Natural killer cell (primary cell): ENCODE measurements around the gene NT5C1B. TPM values are rescaled to one million over a fixed set of nuclear protein-coding genes. Genes with fewer than 3 reads are reported as not detected.

Experiments
- ATAC-seq, 3 donors: fragments of 150-1000 bp in 2 of 3; fragments of 200-7000 bp in 1 of 3; cut with Tn5 transposase; 1 replicate in 1 of 3; 2 replicates in 2 of 3; pipeline ENCODE4 v1.10.0; 2021; ENCODE audit warnings: mild to moderate bottlenecking in 2 of 3, moderate library complexity in 2 of 3
- DNase-seq, 2 donors: peaks; one replicate each; pipeline versions ENCODE4 v3.0.0 to v3.0.0-alpha.2; 2013 to 2021; ENCODE audit warnings: mixed read lengths in 1 of 2
- H3K27ac ChIP-seq: one replicate; pipeline ENCODE4 v1.5.1; 2013; ENCODE audit warnings: mild to moderate bottlenecking, low read length
- H3K27me3 ChIP-seq: one replicate; pipeline ENCODE4 v1.6.1; 2013; ENCODE audit warnings: low read length; ENCODE audit not compliant: control insufficient read depth, insufficient read depth
- H3K36me3 ChIP-seq: one replicate; pipeline ENCODE4 v1.6.1; 2013; ENCODE audit warnings: low read length; ENCODE audit not compliant: control insufficient read depth, insufficient read depth
- H3K4me1 ChIP-seq: one replicate; pipeline ENCODE4 v1.6.1; 2013; ENCODE audit warnings: low read length; ENCODE audit not compliant: control insufficient read depth, insufficient read depth
- H3K4me3 ChIP-seq: one replicate; pipeline ENCODE4 v1.5.1; 2013; ENCODE audit warnings: low read length
- H3K9me3 ChIP-seq: one replicate; pipeline ENCODE4 v1.6.1; 2013; ENCODE audit warnings: low read length; ENCODE audit not compliant: control insufficient read depth, insufficient read depth
- H3K27ac Mint-ChIP-seq, 2 donors: one replicate each; pipeline ENCODE4 v1.8.0; 2022; ENCODE audit warnings: mild to moderate bottlenecking in 2 of 2, mixed read lengths in 2 of 2, moderate library complexity in 1 of 2
- H3K27me3 Mint-ChIP-seq, 2 donors: one replicate each; pipeline ENCODE4 v1.8.0; 2022; ENCODE audit warnings: low read depth in 2 of 2, mixed read lengths in 2 of 2
- H3K36me3 Mint-ChIP-seq: one replicate; pipeline ENCODE4 v1.8.0; 2022; ENCODE audit warnings: mixed read lengths
- H3K4me1 Mint-ChIP-seq, 2 donors: one replicate each; pipeline ENCODE4 v1.8.0; 2022; ENCODE audit warnings: mixed read lengths in 2 of 2
- H3K4me3 Mint-ChIP-seq: one replicate; pipeline ENCODE4 v1.8.0; 2022; ENCODE audit warnings: mild to moderate bottlenecking, moderate library complexity, mixed read lengths
- H3K9me3 Mint-ChIP-seq, 2 donors: one replicate each; pipeline ENCODE4 v1.8.0; 2022; ENCODE audit warnings: mixed read lengths in 2 of 2
- WGBS: methylation state at CpG from one replicate; pipeline ENCODE4 v1.1.7; 2013; ENCODE audit warnings: missing lambda C conversion rate; ENCODE audit not compliant: insufficient coverage; 5-methylcytosine and 5-hydroxymethylcytosine counted together
- intact Hi-C: fragments of 100-400 bp; cut with micrococcal nuclease; formaldehyde crosslinking; loops from one replicate; pipeline ENCODE4 v1.14.2; 2022
- total RNA-seq, 4 donors: library from RNA; stranded (reverse); fragments of 120-200 nt in 1 of 4; gene quantifications; one replicate each; pipeline versions ENCODE4 v1.2.3 to v1.2.4, GENCODE V29; 2013 to 2022
- TF ChIP-seq, protein P1 (sequence below): fragments of 200-600 bp; IDR thresholded peaks from one replicate; pipeline ENCODE4 v1.8.0; 2022; ENCODE audit warnings: antibody characterized with exemption

The NT5C1B gene
- total RNA-seq, 3 donors from 2014 or later (not counting 1 experiment from before 2014, with no cell fraction given), result not detected

DNA sequence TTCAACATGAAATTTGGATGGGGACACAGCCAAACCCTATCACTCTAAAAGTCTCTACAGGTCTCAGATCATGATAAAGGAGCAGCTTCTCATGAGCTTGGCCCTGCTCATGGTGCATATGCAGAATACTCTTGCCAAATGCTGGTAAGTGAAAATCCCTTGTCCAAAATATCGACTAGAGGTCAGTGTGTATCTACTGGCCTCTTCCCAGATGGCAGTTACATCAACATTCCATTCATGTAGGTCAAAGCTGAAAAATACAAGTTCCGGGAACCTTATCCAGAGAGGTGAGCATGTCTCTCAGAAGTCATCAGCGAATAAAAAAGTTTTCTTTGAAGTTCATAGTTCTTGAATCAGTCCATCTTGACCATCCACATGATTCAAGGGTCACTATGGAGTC is 7.6 kb upstream of the NT5C1B start:
- Histone ChIP-seq H3K4me1 (peaks cover 7% of the 10 kb centered on the region), H3K9me3 (no peaks in the 10 kb centered on the region), H3K36me3 (no peaks in the 10 kb centered on the region), H3K27ac (no peak overlapping the region), H3K27me3 (no peaks in the 10 kb centered on the region), H3K4me3 (no peak overlapping the region)
- ATAC-seq (no peak), DNase-seq (no peak)
- H3K9me3 Mint-ChIP-seq, result no peaks in the 10 kb centered on the region
- no peaks in the 10 kb centered on the region for H3K36me3 Mint-ChIP-seq
- no peaks in the 10 kb centered on the region for H3K27me3 Mint-ChIP-seq
- TF ChIP-seq, protein P1, sequence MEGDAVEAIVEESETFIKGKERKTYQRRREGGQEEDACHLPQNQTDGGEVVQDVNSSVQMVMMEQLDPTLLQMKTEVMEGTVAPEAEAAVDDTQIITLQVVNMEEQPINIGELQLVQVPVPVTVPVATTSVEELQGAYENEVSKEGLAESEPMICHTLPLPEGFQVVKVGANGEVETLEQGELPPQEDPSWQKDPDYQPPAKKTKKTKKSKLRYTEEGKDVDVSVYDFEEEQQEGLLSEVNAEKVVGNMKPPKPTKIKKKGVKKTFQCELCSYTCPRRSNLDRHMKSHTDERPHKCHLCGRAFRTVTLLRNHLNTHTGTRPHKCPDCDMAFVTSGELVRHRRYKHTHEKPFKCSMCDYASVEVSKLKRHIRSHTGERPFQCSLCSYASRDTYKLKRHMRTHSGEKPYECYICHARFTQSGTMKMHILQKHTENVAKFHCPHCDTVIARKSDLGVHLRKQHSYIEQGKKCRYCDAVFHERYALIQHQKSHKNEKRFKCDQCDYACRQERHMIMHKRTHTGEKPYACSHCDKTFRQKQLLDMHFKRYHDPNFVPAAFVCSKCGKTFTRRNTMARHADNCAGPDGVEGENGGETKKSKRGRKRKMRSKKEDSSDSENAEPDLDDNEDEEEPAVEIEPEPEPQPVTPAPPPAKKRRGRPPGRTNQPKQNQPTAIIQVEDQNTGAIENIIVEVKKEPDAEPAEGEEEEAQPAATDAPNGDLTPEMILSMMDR, result no peak
- H3K4me1 Mint-ChIP-seq, result no peaks in the 10 kb centered on the region
- no peak overlapping the region for H3K4me3 Mint-ChIP-seq
- H3K27ac Mint-ChIP-seq, result no peak overlapping the region
- intact Hi-C loops, result no loop called here
- WGBS, result 93% methylated on average over 3 of the region's 3 CpGs

DNA sequence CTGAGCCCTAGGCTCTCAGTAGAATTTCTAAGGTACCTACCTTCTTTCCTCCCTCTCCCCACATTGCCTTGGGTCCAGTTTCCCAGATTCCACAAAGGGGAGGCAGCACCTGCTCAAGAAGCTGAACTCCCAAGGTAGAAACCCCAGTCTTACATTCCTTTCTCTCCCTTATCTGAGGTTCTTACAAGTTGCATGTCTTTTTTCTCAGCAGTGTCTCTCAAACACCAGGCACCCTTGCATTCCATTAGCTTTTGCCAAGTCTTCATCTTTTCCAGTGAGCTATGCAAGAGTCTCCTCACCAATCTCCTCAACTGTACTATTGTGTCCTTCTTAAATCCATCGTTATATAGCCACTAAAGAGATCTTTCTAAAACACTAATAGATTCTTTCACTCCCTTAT is 4.1 kb upstream of the NT5C1B start:
- H3K4me1 ChIP-seq, result peaks cover 1% of the 10 kb centered on the region
- no peak for ATAC-seq
- 89% methylated on average over 1 of the region's 1 CpG for WGBS

DNA sequence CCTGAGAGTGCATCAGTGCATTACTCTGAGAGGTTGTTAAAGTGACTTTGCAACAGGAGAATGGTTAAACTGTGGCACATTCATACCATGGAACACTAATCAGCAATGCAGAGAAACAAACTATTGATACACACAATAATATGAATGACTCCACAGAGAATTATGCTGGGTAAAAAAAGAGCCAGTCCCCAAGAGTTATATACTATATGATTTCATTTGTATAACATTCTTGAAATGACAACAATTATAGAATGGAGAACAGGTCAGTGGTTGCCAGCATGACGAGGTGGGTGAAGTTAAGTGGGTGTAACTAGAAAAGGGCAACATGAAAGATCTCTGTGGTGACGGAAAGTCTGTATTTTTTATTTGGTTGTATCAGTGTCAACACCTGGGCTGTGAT is 3.0 kb upstream of the NT5C1B start:
- Histone ChIP-seq H3K4me3 (no peak overlapping the region), H3K36me3 (no peaks in the 10 kb centered on the region), H3K4me1 (no peaks in the 10 kb centered on the region), H3K27ac (no peak overlapping the region), H3K27me3 (no peaks in the 10 kb centered on the region), H3K9me3 (no peaks in the 10 kb centered on the region)
- Mint-ChIP-seq H3K9me3 (no peaks in the 10 kb centered on the region), H3K27me3 (no peaks in the 10 kb centered on the region), H3K4me1 (no peaks in the 10 kb centered on the region), H3K36me3 (no peaks in the 10 kb centered on the region), H3K4me3 (no peak overlapping the region), H3K27ac (no peak overlapping the region)
- 85% methylated on average over 2 of the region's 2 CpGs for WGBS
- TF ChIP-seq, protein P1, result no peak
- ATAC-seq (no peak), DNase-seq (no peak)
- intact Hi-C loops, result no loop called here

More for the DNA sequence above, 4.1 kb upstream of the NT5C1B start:
- Histone ChIP-seq H3K36me3 (no peaks in the 10 kb centered on the region), H3K27me3 (no peaks in the 10 kb centered on the region), H3K4me3 (no peak overlapping the region), H3K9me3 (no peaks in the 10 kb centered on the region), H3K27ac (no peak overlapping the region)
- H3K36me3 Mint-ChIP-seq, result no peaks in the 10 kb centered on the region
- H3K9me3 Mint-ChIP-seq, result no peaks in the 10 kb centered on the region
- DNase-seq, result no peak
- intact Hi-C loops, result no loop called here
- no peaks in the 10 kb centered on the region for H3K27me3 Mint-ChIP-seq
- H3K27ac Mint-ChIP-seq, result no peak overlapping the region
- no peak overlapping the region for H3K4me3 Mint-ChIP-seq
- H3K4me1 Mint-ChIP-seq, result no peaks in the 10 kb centered on the region
- TF ChIP-seq, protein P1, result no peak

DNA sequence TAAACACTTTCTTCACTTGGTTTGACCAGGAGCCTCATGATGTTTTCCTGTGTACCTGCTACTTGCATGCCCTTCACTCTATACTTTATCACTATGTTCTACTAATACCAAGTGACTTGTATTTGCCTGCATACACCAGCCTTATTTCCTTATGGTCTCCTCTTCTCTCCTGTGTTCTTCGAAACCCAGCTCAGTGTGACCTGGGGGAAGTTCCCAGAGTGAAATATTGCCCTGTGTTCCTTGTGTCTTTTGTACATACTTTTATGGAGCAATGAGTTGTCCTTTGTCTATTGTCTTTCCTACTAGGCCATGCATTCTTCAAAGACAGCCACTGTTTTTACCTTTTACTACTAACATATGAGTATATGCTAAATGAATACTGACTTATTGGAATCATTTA is 567 bp downstream of the NT5C1B start:
- Histone ChIP-seq H3K27ac (no peak overlapping the region), H3K27me3 (no peaks in the 10 kb centered on the region), H3K9me3 (no peaks in the 10 kb centered on the region), H3K4me1 (no peaks in the 10 kb centered on the region), H3K4me3 (no peak overlapping the region), H3K36me3 (no peaks in the 10 kb centered on the region)
- Mint-ChIP-seq H3K27ac (no peak overlapping the region), H3K4me3 (no peak overlapping the region), H3K27me3 (no peaks in the 10 kb centered on the region), H3K9me3 (no peaks in the 10 kb centered on the region), H3K36me3 (no peaks in the 10 kb centered on the region), H3K4me1 (peaks cover 0 to 7% of the 10 kb centered on the region in 2 donors)
- 100% methylated on average over 1 of the region's 1 CpG for WGBS
- intact Hi-C loops, result no loop called here
- TF ChIP-seq, protein P1, result no peak
- DNase-seq, result no peak
- ATAC-seq, result no peak
